ENCODE measurements around the gene FAM114A2. TPM values are rescaled to one million over a fixed set of nuclear protein-coding genes. Genes with fewer than 3 reads are reported as not detected.

Gene FAM114A2
- 8.6 to 13.6 TPM (median 9.3 TPM) in 5 replicates for total RNA-seq (2022; extraction: Qiagen RNA extraction; ENCODE audit: low read depth)

GRCh38 chr5:154038707-154039457 lies at the start of gene FAM114A2, which contains the start of gene MFAP3:
FAM114A2 (minus strand) TSS chr5:154038910; CDS start chr5:154034953, 3,957 bp downstream.
MFAP3 (plus strand) TSS chr5:154038967; CDS start chr5:154049723, 10,756 bp downstream.

Other genes with a start within 250 kb of the FAM114A2 start
- 17.6 to 34.1 TPM (median 24.1 TPM) in 5 replicates for gene MFAP3, start 57 bp upstream of the FAM114A2 start, total RNA-seq (2022; extraction: Qiagen RNA extraction; ENCODE audit: low read depth)
- 61.0 to 88.0 TPM (median 82.1 TPM) in 5 replicates for gene GALNT10, start 151.8 kb upstream of the FAM114A2 start, total RNA-seq (2022; extraction: Qiagen RNA extraction; ENCODE audit: low read depth)

All from A549 treated with RU486 at 1 μM for 4 hours (cell line).